Measurements from ENCODE around the gene ALK.

The ALK gene

GRCh38 chr2:29603341-29603740 is 318.0 kb downstream of the ALK start:
- no peak for DNase-seq

GRCh38 chr2:29601872-29602271 is 319.5 kb downstream of the ALK start:
- no peak for DNase-seq

- DNase-seq, result no peak
Observed at GRCh38 chr2:29601321-29601720, 320.1 kb downstream of the ALK start.

GRCh38 chr2:29599946-29600345 is 321.4 kb downstream of the ALK start:
- no peak for DNase-seq

GRCh38 chr2:29598978-29599377 is 322.4 kb downstream of the ALK start:
- no peak for DNase-seq

- DNase-seq, result no peak
Observed at GRCh38 chr2:29597035-29597434, 324.4 kb downstream of the ALK start.

GRCh38 chr2:29596584-29596983 is 324.8 kb downstream of the ALK start:
- DNase-seq, result no peak

- no peak for DNase-seq
Observed at GRCh38 chr2:29591600-29591999, 329.8 kb downstream of the ALK start.

- DNase-seq, result no peak
Observed at GRCh38 chr2:29590211-29590610, 331.2 kb downstream of the ALK start.

GRCh38 chr2:29589440-29590103 is 331.8 kb downstream of the ALK start:
- DNase-seq, result no peak

- DNase-seq, result no peak
Observed at GRCh38 chr2:29587402-29588190, 333.8 kb downstream of the ALK start.

GRCh38 chr2:29586919-29587318 is 334.5 kb downstream of the ALK start:
- DNase-seq, result no peak

- DNase-seq, result no peak
Observed at GRCh38 chr2:29583548-29584156, 337.7 kb downstream of the ALK start.

- no peak for DNase-seq
Observed at GRCh38 chr2:29583104-29583503, 338.3 kb downstream of the ALK start.

GRCh38 chr2:29582062-29582461 is 339.3 kb downstream of the ALK start:
- DNase-seq, result no peak

GRCh38 chr2:29580223-29580622 is 341.2 kb downstream of the ALK start:
- no peak for DNase-seq

- DNase-seq, result no peak
Observed at GRCh38 chr2:29579495-29580169, 341.8 kb downstream of the ALK start.

GRCh38 chr2:29578084-29578598 is 343.2 kb downstream of the ALK start:
- DNase-seq, result no peak

GRCh38 chr2:29576231-29576630 is 345.2 kb downstream of the ALK start:
- DNase-seq, result no peak

GRCh38 chr2:29575370-29575890 is 346.0 kb downstream of the ALK start:
- no peak for DNase-seq

GRCh38 chr2:29573612-29574011 is 347.8 kb downstream of the ALK start:
- no peak for DNase-seq

- DNase-seq, result no peak
Observed at GRCh38 chr2:29573147-29573546, 348.2 kb downstream of the ALK start.

GRCh38 chr2:29570539-29570938 is 350.8 kb downstream of the ALK start:
- no peak for DNase-seq
